GM10847 (cell line): ENCODE results near the gene BSN.

Experiments
- POLR2A ChIP-seq: IDR thresholded peaks from 2 replicates; pipeline ENCODE4 v1.6.1; 2011; ENCODE audit not compliant: insufficient read length; ENCODE audit errors: extremely low read depth

BSN gene

DNA sequence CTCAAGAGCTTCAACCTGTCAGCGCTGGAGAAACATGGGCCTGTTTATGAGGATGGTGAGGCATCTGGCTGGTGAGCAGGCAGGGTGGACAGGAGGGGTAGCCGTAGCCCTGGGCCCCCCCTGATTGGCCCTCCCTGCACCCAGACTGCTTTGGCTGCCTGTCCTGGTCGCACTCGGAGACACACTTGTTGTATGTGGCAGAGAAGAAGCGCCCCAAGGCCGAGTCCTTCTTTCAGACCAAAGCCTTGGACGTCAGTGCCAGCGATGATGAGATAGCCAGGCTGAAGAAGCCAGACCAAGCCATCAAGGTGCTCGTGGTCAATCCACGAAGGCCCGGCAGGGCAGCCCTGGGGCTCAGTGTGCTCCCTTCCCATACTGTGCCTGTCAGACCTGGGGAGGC lies 121.6 kb downstream of the BSN start:
- no peak for TF ChIP-seq POLR2A

GRCh38 chr3:49680493-49681231 lies 126.4 kb downstream of the BSN start:
- TF ChIP-seq POLR2A: no peak

DNA sequence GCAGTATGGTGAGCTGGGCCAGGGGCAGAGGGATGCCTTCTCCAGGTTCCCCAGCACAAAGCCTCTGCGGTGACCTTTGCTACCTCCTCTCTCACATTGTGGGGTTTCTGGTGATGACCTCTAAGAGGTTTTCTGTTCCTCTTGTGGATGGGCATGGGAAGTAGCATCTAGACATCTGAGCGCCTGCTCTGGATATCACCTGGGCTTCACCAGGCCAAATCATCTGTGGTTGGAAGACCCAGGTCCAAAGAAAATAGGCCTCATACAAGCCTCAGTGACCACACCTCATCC lies 126.9 kb downstream of the BSN start:
- no peak for TF ChIP-seq POLR2A

GRCh38 chr3:49681543-49681942 lies 127.3 kb downstream of the BSN start:
- TF ChIP-seq POLR2A: no peak

GRCh38 chr3:49683162-49683561 lies 128.9 kb downstream of the BSN start:
- TF ChIP-seq POLR2A: no peak

- peak; percentile 51 for TF ChIP-seq POLR2A
Measured at GRCh38 chr3:49689046-49689907, 135.0 kb downstream of the BSN start, which contains the start of the genes MST1 and RNF123. Gene MST1 (minus strand): TSS chr3:49689474. CDS start chr3:49688691, 783 bp downstream. Gene RNF123 (plus strand): TSS chr3:49689557. CDS start chr3:49691166, 1,609 bp downstream.

GRCh38 chr3:49699281-49699979 lies 145.2 kb downstream of the BSN start:
- TF ChIP-seq POLR2A: no peak

DNA sequence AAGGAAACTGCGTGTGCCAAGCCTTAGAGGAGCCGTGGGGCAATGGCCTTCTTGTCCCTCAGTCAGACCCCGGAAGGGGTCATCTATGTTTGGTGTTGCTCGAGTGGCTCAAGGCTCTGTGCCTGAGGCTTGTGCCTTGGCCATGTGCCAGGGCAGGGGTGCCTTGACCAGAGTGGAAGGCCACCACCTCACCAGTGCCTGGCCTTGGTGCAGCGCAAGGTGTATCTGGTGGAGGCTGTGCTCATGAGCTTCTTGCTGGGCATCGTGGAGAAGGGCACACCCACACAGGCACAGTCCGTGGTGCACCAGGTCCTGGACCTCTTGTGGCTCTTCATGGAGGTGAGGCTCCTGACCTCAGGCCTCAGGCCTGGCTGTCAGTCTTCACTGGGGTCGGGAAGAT lies 145.7 kb downstream of the BSN start:
- no peak for TF ChIP-seq POLR2A

GRCh38 chr3:49700453-49701128 lies 146.3 kb downstream of the BSN start:
- TF ChIP-seq POLR2A: no peak

DNA sequence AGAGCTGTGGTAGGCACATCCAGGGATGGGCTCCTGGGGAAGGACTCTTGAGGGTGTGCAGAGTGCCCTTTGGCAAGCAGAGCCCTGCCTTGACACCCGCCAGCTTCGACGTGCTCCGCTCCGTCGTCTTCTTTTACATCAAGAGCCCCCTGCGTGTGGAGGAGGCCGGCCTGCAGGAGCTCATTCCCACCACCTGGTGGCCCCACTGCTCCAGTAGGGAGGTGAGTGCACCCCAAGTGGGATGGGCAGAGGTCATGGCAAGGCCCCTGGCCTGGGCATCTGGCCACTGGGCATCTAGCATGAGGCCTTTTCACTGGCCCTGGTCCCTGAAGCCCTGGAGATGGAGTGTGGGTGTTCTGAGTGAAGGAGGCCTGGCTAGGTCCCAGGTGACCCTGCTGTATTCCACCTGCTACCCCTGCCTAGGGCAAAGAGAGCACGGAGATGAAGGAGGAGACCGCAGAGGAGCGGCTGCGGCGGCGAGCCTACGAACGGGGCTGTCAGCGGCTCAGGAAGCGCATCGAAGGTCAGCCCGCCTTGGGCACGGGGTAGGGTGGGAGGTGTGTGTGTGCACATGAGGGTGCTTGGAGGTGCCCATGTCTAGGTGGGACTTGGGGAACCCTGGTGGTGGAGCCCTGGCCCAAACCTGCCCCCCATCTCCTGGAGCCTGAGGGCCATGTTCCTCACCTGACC lies 147.3 kb downstream of the BSN start:
- TF ChIP-seq POLR2A: no peak

DNA sequence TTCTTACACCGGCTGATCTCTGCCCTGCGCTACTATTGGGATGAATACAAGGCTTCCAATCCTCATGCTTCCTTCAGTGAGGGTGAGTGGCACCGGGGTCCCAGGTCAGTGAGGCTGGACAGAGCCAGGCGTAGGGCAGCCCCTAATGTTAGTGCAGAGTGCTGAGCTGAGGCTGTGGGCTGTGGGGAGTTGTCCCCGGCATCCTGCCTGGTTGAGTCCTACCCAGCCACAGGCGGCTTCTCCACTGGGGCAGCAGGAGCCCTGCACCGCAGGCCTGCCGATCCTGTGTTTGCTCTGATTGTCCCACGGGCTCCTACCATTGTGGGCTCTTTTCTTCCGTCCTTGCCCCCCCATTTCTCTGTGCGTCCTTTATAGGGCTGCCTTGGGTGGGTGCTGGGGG lies 148.4 kb downstream of the BSN start:
- TF ChIP-seq POLR2A: no peak

GRCh38 chr3:49703443-49703927 lies 149.2 kb downstream of the BSN start:
- no peak for TF ChIP-seq POLR2A

DNA sequence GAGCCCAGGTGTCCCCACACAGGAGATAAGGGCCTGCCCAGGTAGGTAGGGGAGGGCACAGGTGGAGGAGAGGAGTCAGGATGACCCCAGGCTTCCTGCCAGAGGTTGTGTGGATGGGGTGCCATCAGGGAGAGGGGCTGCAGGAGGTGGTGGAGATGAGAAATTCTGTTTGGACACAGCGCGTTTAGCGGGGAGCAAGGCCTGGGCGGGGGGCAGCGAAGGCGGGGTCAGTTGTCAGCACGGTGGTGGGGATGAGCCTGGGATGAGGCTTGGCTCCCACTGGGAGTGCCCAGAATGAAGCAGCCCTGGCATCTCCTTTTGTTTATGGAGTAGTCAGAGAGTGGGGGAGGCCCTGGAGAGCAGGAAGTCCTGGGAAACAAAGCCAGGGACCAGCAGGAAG lies 149.7 kb downstream of the BSN start:
- no peak for TF ChIP-seq POLR2A

GRCh38 chr3:49704629-49705028 lies 150.4 kb downstream of the BSN start:
- TF ChIP-seq POLR2A: no peak
